Measurements from ENCODE around the gene GJD4. TPM values are rescaled to one million over a fixed set of nuclear protein-coding genes. Genes with fewer than 3 reads are reported as not detected.

Gene GJD4
- total RNA-seq, 1 donor, result 0.09 TPM

DNA sequence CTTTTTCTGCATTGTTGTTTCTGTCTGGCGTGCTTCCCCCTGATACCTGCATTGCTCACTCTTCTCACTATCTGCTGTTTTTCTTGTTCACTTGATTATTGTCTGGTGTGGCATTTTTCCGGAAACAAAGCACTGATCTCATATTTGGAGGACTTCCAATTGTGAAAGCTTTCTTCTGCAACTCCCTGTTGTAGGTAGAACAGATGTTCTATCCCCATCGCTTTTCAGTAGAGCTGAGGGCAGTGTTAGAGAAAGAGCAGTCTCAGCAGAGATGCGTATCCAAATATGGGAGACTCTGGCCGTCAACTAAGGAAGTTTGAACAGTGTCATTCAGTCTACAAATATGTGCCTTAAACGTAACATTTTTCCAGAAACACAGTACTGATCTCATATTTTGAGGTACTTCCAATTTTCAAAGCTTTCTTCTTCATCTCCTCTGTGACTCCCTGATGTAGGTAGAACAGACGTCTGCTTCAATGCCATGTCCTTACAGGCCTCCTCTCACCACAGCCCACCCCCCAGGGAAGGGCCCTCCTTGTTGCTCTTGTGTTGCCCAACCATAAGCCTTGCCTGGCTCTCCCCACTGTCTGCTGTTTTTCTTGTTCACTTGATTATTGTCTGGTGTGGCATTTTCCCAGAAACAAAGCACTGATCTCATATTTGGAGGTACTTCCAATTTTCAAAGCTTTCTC, 27.1 kb upstream of the GJD4 start:
- DNase-seq (ENCODE audit: low read depth), result peak; percentile 59
- no peak overlapping the region for H3K4me3 ChIP-seq (ENCODE audit: low read depth, low read length)
- no peak for TF ChIP-seq CTCF (IDR thresholded peaks at IDR 0.05; ENCODE audit: insufficient read depth, low read length)

GRCh38 chr10:35578618-35578956, 26.6 kb upstream of the GJD4 start:
- TF ChIP-seq CTCF (IDR thresholded peaks at IDR 0.05; ENCODE audit: insufficient read depth, low read length), result no peak
- DNase-seq (ENCODE audit: low read depth), result no peak
- H3K4me3 ChIP-seq (ENCODE audit: low read depth, low read length), result no peak overlapping the region

- TF ChIP-seq CTCF (IDR thresholded peaks at IDR 0.05; ENCODE audit: insufficient read depth, low read length), result no peak
- no peak for DNase-seq (ENCODE audit: low read depth)
- H3K4me3 ChIP-seq (ENCODE audit: low read depth, low read length), result no peak overlapping the region
Measured at GRCh38 chr10:35579116-35579515, 26.0 kb upstream of the GJD4 start.

DNA sequence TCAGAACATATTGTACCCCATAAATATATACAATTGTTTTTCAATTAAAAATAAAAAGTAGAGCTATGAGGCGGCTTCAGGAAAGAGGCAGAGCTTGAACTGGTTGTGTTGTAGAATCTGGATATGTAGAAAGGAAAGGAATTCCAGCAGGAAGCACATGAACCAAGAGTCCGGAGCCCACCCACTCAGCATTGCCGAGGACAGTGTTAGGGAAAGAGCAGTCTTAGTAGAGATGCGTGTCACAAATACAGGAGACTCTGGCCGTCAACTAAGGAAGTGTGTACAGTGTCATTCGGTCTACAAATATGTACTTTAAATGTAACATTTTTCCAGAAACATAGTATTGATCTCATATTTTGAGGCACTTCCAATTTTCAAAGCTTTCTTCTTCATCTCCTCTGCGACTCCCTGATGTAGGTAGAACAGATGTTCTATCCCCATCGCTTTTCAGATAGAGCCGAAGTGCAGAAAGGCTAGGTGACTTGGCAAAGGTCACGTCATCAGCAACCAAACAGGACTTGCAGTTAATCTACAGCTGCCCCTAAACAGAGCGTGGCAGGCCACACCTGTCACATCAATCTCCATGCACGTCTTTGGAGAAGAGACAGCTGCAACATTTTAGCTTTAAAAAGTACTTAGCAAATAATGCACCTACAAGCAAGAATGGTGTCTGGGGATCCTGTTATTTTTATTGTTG, 25.3 kb upstream of the GJD4 start:
- no peak for DNase-seq (ENCODE audit: low read depth)
- no peak overlapping the region for H3K4me3 ChIP-seq (ENCODE audit: low read depth, low read length)
- no peak for TF ChIP-seq CTCF (IDR thresholded peaks at IDR 0.05; ENCODE audit: insufficient read depth, low read length)

- TF ChIP-seq CTCF (IDR thresholded peaks at IDR 0.05; ENCODE audit: insufficient read depth, low read length), result no peak
- H3K4me3 ChIP-seq (ENCODE audit: low read depth, low read length), result no peak overlapping the region
- DNase-seq (ENCODE audit: low read depth), result no peak
Measured at GRCh38 chr10:35580423-35580770, 24.7 kb upstream of the GJD4 start.

GRCh38 chr10:35581655-35582054, 23.5 kb upstream of the GJD4 start:
- TF ChIP-seq CTCF (IDR thresholded peaks at IDR 0.05; ENCODE audit: insufficient read depth, low read length), result no peak
- DNase-seq (ENCODE audit: low read depth), result no peak
- no peak overlapping the region for H3K4me3 ChIP-seq (ENCODE audit: low read depth, low read length)
